K562 (cell line): ENCODE results near the gene SEPTIN1. TPM values are rescaled to one million over a fixed set of nuclear protein-coding genes. Genes with fewer than 3 reads are reported as not detected.
A peak's percentile ranks its signal among the peaks of the same experiment; 100 is the strongest.

Source experiments
- CBFA2T2 ChIP-seq: fragments of 450-650 bp; conservative IDR thresholded peaks from 2 replicates; pipeline ENCODE4 v1.6.1; 2017; ENCODE audit warnings: mild to moderate bottlenecking
- CTCFL ChIP-seq: IDR thresholded peaks from 2 replicates; pipeline ENCODE4 v1.6.1; 2011; ENCODE audit warnings: borderline replicate concordance, low read depth, mild to moderate bottlenecking, moderate library complexity, low read length; ENCODE audit not compliant: insufficient read depth, poor library complexity, severe bottlenecking
- GTF2B ChIP-seq: IDR thresholded peaks from 2 replicates; pipeline ENCODE4 v1.6.1; 2011; ENCODE audit not compliant: insufficient read length; ENCODE audit errors: extremely low read depth
- MAX ChIP-seq: sonication (generic); formaldehyde crosslinking; IDR thresholded peaks from 2 replicates; pipeline ENCODE4 v1.9.0; 2022; ENCODE audit warnings: mild to moderate bottlenecking, missing genetic modification reagents
- MBD2 ChIP-seq: sonication (generic); IDR thresholded peaks from 2 replicates; pipeline ENCODE4 v1.6.1; 2016; ENCODE audit warnings: low read depth, borderline replicate concordance
- NELFE ChIP-seq: IDR thresholded peaks from 2 replicates; pipeline ENCODE4 v1.6.1; 2011; ENCODE audit warnings: mild to moderate bottlenecking; ENCODE audit not compliant: insufficient read depth, insufficient read length
- NR1H2 ChIP-seq: sonication (generic); formaldehyde crosslinking; IDR thresholded peaks from 2 replicates; pipeline ENCODE4 v1.4.0; 2020; ENCODE audit warnings: mild to moderate bottlenecking, missing genetic modification reagents
- PCBP2 ChIP-seq: fragments of 200-400 bp; formaldehyde crosslinking; IDR thresholded peaks from 2 replicates; pipeline ENCODE4 v1.6.1; 2018; ENCODE audit warnings: low read length, low read depth, mild to moderate bottlenecking, moderate library complexity; ENCODE audit not compliant: poor library complexity, severe bottlenecking
- POLR2A ChIP-seq: fragments of 450-650 bp; conservative IDR thresholded peaks from 2 replicates; pipeline ENCODE4 v1.6.1; 2016
- POLR3G ChIP-seq: IDR thresholded peaks from 2 replicates; pipeline ENCODE4 v1.6.1; 2011; ENCODE audit not compliant: insufficient read length, insufficient replicate concordance; ENCODE audit errors: extremely low read depth
- PYGO2 ChIP-seq: fragments of 450-650 bp; IDR thresholded peaks from 2 replicates; pipeline ENCODE4 v1.6.1; 2016; ENCODE audit warnings: mild to moderate bottlenecking, missing genetic modification characterization, moderate library complexity, missing compliant biosample characterization
- RBFOX2 ChIP-seq: fragments of 200-400 bp; formaldehyde crosslinking; IDR thresholded peaks from 2 replicates; pipeline ENCODE4 v1.6.1; 2017; ENCODE audit warnings: low read depth, mild to moderate bottlenecking, low read length, moderate library complexity
- SIX5 ChIP-seq, 2 experiments: IDR thresholded peaks; 2 replicates each; pipeline ENCODE4 v1.6.1; 2011; ENCODE audit warnings: low read length in 2 of 2, borderline replicate concordance in 1 of 2, low read depth in 1 of 2, mild to moderate bottlenecking in 1 of 2, moderate library complexity in 1 of 2; ENCODE audit not compliant: insufficient read depth in 1 of 2
- SREBF1 ChIP-seq: fragments of 150-350 bp; IDR thresholded peaks from 2 replicates; pipeline ENCODE4 v1.6.1; 2014; ENCODE audit warnings: antibody characterized with exemption, low read depth, low read length, borderline replicate concordance
- U2AF1 ChIP-seq: fragments of 200-400 bp; formaldehyde crosslinking; optimal IDR thresholded peaks from 2 replicates; pipeline ENCODE3; 2017; ENCODE audit warnings: mild to moderate bottlenecking, low read depth, low read length, moderate library complexity
- USF2 ChIP-seq: sonication (generic); formaldehyde crosslinking; IDR thresholded peaks from 2 replicates; pipeline ENCODE4 v1.5.0; 2020; ENCODE audit warnings: missing genetic modification reagents
- ZFP1 ChIP-seq: fragments of 450-650 bp; formaldehyde crosslinking; IDR thresholded peaks from 2 replicates; pipeline ENCODE4 v1.4.0; 2020; ENCODE audit warnings: mild to moderate bottlenecking, mixed read lengths
- ZMIZ1 ChIP-seq, 2 experiments: fragments of 150-350 bp in 1 of 2; IDR thresholded peaks; 2 replicates each; pipeline ENCODE4 v1.6.1; 2012 to 2016; ENCODE audit warnings: low read depth in 2 of 2, low read length in 2 of 2, mild to moderate bottlenecking in 1 of 2, moderate library complexity in 1 of 2
- polyA plus RNA-seq, 8 experiments: library from polyadenylated mRNA; depleted of rRNA in 4 of 8; stranded (reverse) in 5 of 8; unstranded in 3 of 8; fragments of >200 nt; fragmentation: Nextera tagmentation in 2 of 8; fragmentation: Illumina TruSeq in 1 of 8; extraction: Ambion mirVana in 2 of 8; extraction: Trizol in 1 of 8; gene quantifications; 2 replicates each; pipeline versions ENCODE4 v1.2.1 to v1.2.3, GENCODE V29; 2011 to 2014; ENCODE audit warnings: inconsistent platforms in 1 of 8, missing spikeins in 1 of 8
- total RNA-seq, 7 experiments: library from RNA; depleted of rRNA in 6 of 7; stranded (reverse); fragments of >200 nt in 6 of 7; fragmentation: Illumina TruSeq in 2 of 7; extraction: Trizol in 2 of 7; gene quantifications; 2 replicates each; pipeline versions ENCODE4 v1.2.1 to v1.2.3, GENCODE V29; 2011 to 2021; ENCODE audit warnings: low replicate concordance in 1 of 7

The SEPTIN1 gene
- total and polyA plus RNA-seq, 9 of the 15 experiments (the other 6 are each of a cell fraction or from before 2014, with no cell fraction given) = 0.23 to 5.6 (median 1.7) TPM; not detected in 1

- no peak for TF ChIP-seq RBFOX2
- TF ChIP-seq SIX5 (IDR thresholded peaks at IDR 0.05; ENCODE audit: borderline replicate concordance in 1 of 2, insufficient read depth in 1 of 2, low read depth in 1 of 2, low read length in 2 of 2) = no peak
- TF ChIP-seq U2AF1 = no peak
- TF ChIP-seq CBFA2T2 = no peak
- TF ChIP-seq GTF2B = no peak
- no peak for TF ChIP-seq MBD2
- peak; percentile 92 for TF ChIP-seq MAX (CRISPR knock-in tag)
- TF ChIP-seq PCBP2 = no peak
- TF ChIP-seq PYGO2 (tag) = no peak
- TF ChIP-seq ZMIZ1 (IDR thresholded peaks at IDR 0.05; ENCODE audit: low read depth in 2 of 2, low read length in 2 of 2) = no peak
- no peak for TF ChIP-seq CTCFL
- TF ChIP-seq USF2 (CRISPR knock-in tag) = peak; percentile 50
- no peak for TF ChIP-seq ZFP1 (CRISPR knock-in tag)
- TF ChIP-seq POLR2A = no peak
- TF ChIP-seq NR1H2 = peak; percentile 40; the same call in 1 of the 2 replicates
- TF ChIP-seq SREBF1 = no peak; the same call in 1 of the 2 replicates
- no peak for TF ChIP-seq POLR3G
- TF ChIP-seq NELFE = no peak
Measured at GRCh38 chr16:30430428-30430970, 48.1 kb upstream of the SEPTIN1 start (continued).
